A549 treated with AZD2906 at 1 μM for 4 hours (cell line): ENCODE results near the gene OR51A4. TPM values are rescaled to one million over a fixed set of nuclear protein-coding genes. Genes with fewer than 3 reads are reported as not detected.

ENCODE experiments used
- total RNA-seq: library from RNA; stranded (reverse); fragments of 200-300 nt; extraction: Qiagen RNA extraction; gene quantifications from 5 replicates; pipeline ENCODE4 v1.2.3, GENCODE V29; 2022

OR51A4 gene
- not detected in 5 replicates for total RNA-seq

GRCh38 chr11:4947505-4947904 lies at the start of gene OR51A4:
Gene OR51A4, minus strand, starts transcription at chr11:4947605. Its CDS starts 505 bp downstream, at chr11:4947100.

GRCh38 chr11:4994551-4994950 lies 47.1 kb upstream of the OR51A4 start, which contains the start of gene OR51L1:
Gene OR51L1, plus strand, starts transcription at chr11:4994851. Its CDS starts 4,132 bp downstream, at chr11:4998983.

GRCh38 chr11:4955613-4956012 lies 8.2 kb upstream of the OR51A4 start, which contains the start of gene OR51A2:
Gene OR51A2, minus strand, starts transcription at chr11:4955713. Its CDS starts 0 bp downstream, at chr11:4955713.

GRCh38 chr11:4924239-4924638 lies 23.2 kb downstream of the OR51A4 start, which contains the start of gene OR51G1:
Gene OR51G1, minus strand, starts transcription at chr11:4924339. Its CDS starts 0 bp downstream, at chr11:4924339.

GRCh38 chr11:4919250-4919649 lies 28.2 kb downstream of the OR51A4 start, which contains the start of gene OR51G2:
Gene OR51G2, minus strand, starts transcription at chr11:4919350. Its CDS starts 3,687 bp downstream, at chr11:4915663.

GRCh38 chr11:4903484-4903883 lies 43.9 kb downstream of the OR51A4 start, which contains the start of gene OR51A7:
Gene OR51A7, plus strand, starts transcription at chr11:4903783. Its CDS starts 3,587 bp downstream, at chr11:4907370.

Other genes starting within 250 kb of the OR51A4 start
- gene OR51E2, start 249.8 kb downstream of the OR51A4 start, total RNA-seq: not detected in 5 replicates
- not detected in 5 replicates for gene MMP26, start 242.8 kb downstream of the OR51A4 start, total RNA-seq
- not detected in 5 replicates for gene OR51F1, start 177.7 kb downstream of the OR51A4 start, total RNA-seq
- gene OR52R1, start 143.2 kb downstream of the OR51A4 start, total RNA-seq: not detected in 5 replicates
- gene OR51F2, start 126.3 kb downstream of the OR51A4 start, total RNA-seq: not detected in 5 replicates
- not detected in 5 replicates for gene OR51S1, start 98.4 kb downstream of the OR51A4 start, total RNA-seq
- gene OR51T1, start 65.7 kb downstream of the OR51A4 start, total RNA-seq: not detected in 5 replicates
- not detected in 5 replicates for gene OR51A7, start 43.8 kb downstream of the OR51A4 start, total RNA-seq
- not detected in 5 replicates for gene OR51G2, start 28.3 kb downstream of the OR51A4 start, total RNA-seq
- not detected in 5 replicates for gene OR51G1, start 23.3 kb downstream of the OR51A4 start, total RNA-seq
- not detected in 5 replicates for gene OR51A2, start 8.1 kb upstream of the OR51A4 start, total RNA-seq
- not detected in 5 replicates for gene OR51L1, start 47.2 kb upstream of the OR51A4 start, total RNA-seq
- not detected in 5 replicates for gene OR52J3, start 98.9 kb upstream of the OR51A4 start, total RNA-seq
- not detected in 5 replicates for gene OR52E2, start 112.0 kb upstream of the OR51A4 start, total RNA-seq
- gene OR52E1, start 122.0 kb upstream of the OR51A4 start, total RNA-seq: not detected in 5 replicates
- gene OR52A5, start 190.8 kb upstream of the OR51A4 start, total RNA-seq: not detected in 5 replicates
- not detected in 5 replicates for gene OR52A1, start 207.2 kb upstream of the OR51A4 start, total RNA-seq